Activated T-helper 9 cell treated with anti-CD3 and anti-CD28 coated beads, Interleukin-2, amount 50 U/mL, for 16 hours (primary cell): ENCODE data around the gene PTPRN2.
"Not testable (repeated sequence)": the region's sequence is repeated elsewhere in the genome, so short reads cannot be mapped to it uniquely, and the experiment has no call there.

Source experiments
- DNase-seq: peaks from one replicate; pipeline ENCODE4 v3.0.0-alpha.2; 2020; ENCODE audit warnings: low read depth

PTPRN2 gene

GRCh38 chr7:158385496-158386354 lies 201.9 kb downstream of the PTPRN2 start:
- not testable (repeated sequence) for DNase-seq

GRCh38 chr7:158384746-158385145 lies 202.9 kb downstream of the PTPRN2 start:
- DNase-seq = no peak

GRCh38 chr7:158383665-158384064 lies 204.0 kb downstream of the PTPRN2 start:
- DNase-seq = no peak

- DNase-seq = no peak
These were observed 205.0 kb downstream of the PTPRN2 start for GRCh38 chr7:158382363-158383254.

- no peak for DNase-seq
These were observed 205.7 kb downstream of the PTPRN2 start for GRCh38 chr7:158381956-158382355.

- no peak for DNase-seq
These were observed 208.6 kb downstream of the PTPRN2 start for GRCh38 chr7:158378978-158379377.

- no peak for DNase-seq
These were observed 209.6 kb downstream of the PTPRN2 start for GRCh38 chr7:158377800-158378623.

GRCh38 chr7:158376839-158377186 lies 210.8 kb downstream of the PTPRN2 start:
- DNase-seq = not testable (repeated sequence)

GRCh38 chr7:158376146-158376838 lies 211.3 kb downstream of the PTPRN2 start:
- not testable (repeated sequence) for DNase-seq

- DNase-seq = no peak
These were observed 212.6 kb downstream of the PTPRN2 start for GRCh38 chr7:158375034-158375433.

- no peak for DNase-seq
These were observed 213.0 kb downstream of the PTPRN2 start for GRCh38 chr7:158374586-158374985.

- no peak for DNase-seq
These were observed 213.5 kb downstream of the PTPRN2 start for GRCh38 chr7:158374146-158374545.

- no peak for DNase-seq
These were observed 214.0 kb downstream of the PTPRN2 start for GRCh38 chr7:158373476-158374133.

GRCh38 chr7:158372400-158373342 lies 215.0 kb downstream of the PTPRN2 start:
- no peak for DNase-seq

- DNase-seq = no peak
These were observed 215.8 kb downstream of the PTPRN2 start for GRCh38 chr7:158371856-158372255.

GRCh38 chr7:158369866-158370265 lies 217.8 kb downstream of the PTPRN2 start:
- no peak for DNase-seq

- DNase-seq = no peak
These were observed 218.3 kb downstream of the PTPRN2 start for GRCh38 chr7:158369290-158369689.

- no peak for DNase-seq
These were observed 219.2 kb downstream of the PTPRN2 start for GRCh38 chr7:158368449-158368848.

- no peak for DNase-seq
These were observed 220.0 kb downstream of the PTPRN2 start for GRCh38 chr7:158367634-158367982.
